ENCODE data around the gene PATJ. TPM values are rescaled to one million over a fixed set of nuclear protein-coding genes. Genes with fewer than 3 reads are reported as not detected.

Gene PATJ
- total RNA-seq, 6 experiments from 2014 or later: 19.0 to 49.0 (median 26.7) TPM

GRCh38 chr1:61807606-61808140 lies 65.4 kb downstream of the PATJ start:
- ATAC-seq: no peak
- no peaks in the 10 kb centered on the region for H3K27me3 ChIP-seq
- 90% methylated on average over 4 of the region's 4 CpGs for WGBS (ENCODE audit: insufficient coverage, low coverage, low lambda C conversion rate, missing lambda C conversion rate)
- H3K4me1 ChIP-seq: no peaks in the 10 kb centered on the region
- no peak overlapping the region for H3K4me3 ChIP-seq
- no peaks in the 10 kb centered on the region for H3K9me3 ChIP-seq
- peaks cover 0 to 32% (median 6%) of the 10 kb centered on the region in 4 donors for H3K36me3 ChIP-seq
- intact Hi-C loops (cut with DNase I): no loop called here
- DNase-seq: no peak
- H3K27ac ChIP-seq: no peak overlapping the region
- TF ChIP-seq CTCF (IDR thresholded peaks at IDR 0.05) (no peak), POLR2A (IDR thresholded peaks at IDR 0.05) (no peak)

GRCh38 chr1:61808321-61808720 lies 66.0 kb downstream of the PATJ start:
- Histone ChIP-seq H3K4me3 (no peak overlapping the region), H3K9me3 (no peaks in the 10 kb centered on the region), H3K27me3 (no peaks in the 10 kb centered on the region), H3K27ac (no peak overlapping the region), H3K4me1 (no peaks in the 10 kb centered on the region), H3K36me3 (peaks cover 0 to 32% (median 6%) of the 10 kb centered on the region in 4 donors)
- intact Hi-C loops (cut with DNase I): no loop called here
- DNase-seq: no peak
- TF ChIP-seq POLR2A (IDR thresholded peaks at IDR 0.05) (no peak), CTCF (IDR thresholded peaks at IDR 0.05) (no peak)
- WGBS (ENCODE audit: insufficient coverage, low coverage, low lambda C conversion rate, missing lambda C conversion rate): 86% methylated on average over 4 of the region's 4 CpGs
- ATAC-seq: no peak

- DNase-seq (no peak), ATAC-seq (no peak)
- peaks cover 0 to 32% (median 6%) of the 10 kb centered on the region in 4 donors for H3K36me3 ChIP-seq
- intact Hi-C loops (cut with DNase I): no loop called here
- H3K4me1 ChIP-seq: no peaks in the 10 kb centered on the region
- no peak overlapping the region for H3K4me3 ChIP-seq
- H3K27ac ChIP-seq: no peak overlapping the region
- TF ChIP-seq CTCF (IDR thresholded peaks at IDR 0.05) (no peak), POLR2A (IDR thresholded peaks at IDR 0.05) (no peak)
- 57% methylated on average over 4 of the region's 4 CpGs for WGBS (ENCODE audit: insufficient coverage, low coverage, low lambda C conversion rate, missing lambda C conversion rate)
- no peaks in the 10 kb centered on the region for H3K27me3 ChIP-seq
- H3K9me3 ChIP-seq: no peaks in the 10 kb centered on the region
Measured at GRCh38 chr1:61808968-61809367, 66.7 kb downstream of the PATJ start.

- ATAC-seq (no peak), DNase-seq (no peak)
- Histone ChIP-seq H3K4me3 (no peak overlapping the region), H3K27me3 (no peaks in the 10 kb centered on the region), H3K9me3 (no peaks in the 10 kb centered on the region), H3K36me3 (peaks cover 0 to 19% (median 2%) of the 10 kb centered on the region in 4 donors), H3K27ac (no peak overlapping the region), H3K4me1 (no peaks in the 10 kb centered on the region)
- TF ChIP-seq POLR2A (IDR thresholded peaks at IDR 0.05) (no peak), CTCF (IDR thresholded peaks at IDR 0.05) (no peak)
- 57% methylated on average over 1 of the region's 1 CpG for WGBS (ENCODE audit: insufficient coverage, low coverage, low lambda C conversion rate, missing lambda C conversion rate)
- intact Hi-C loops (cut with DNase I): no loop called here
Measured at GRCh38 chr1:61812916-61813315, 70.6 kb downstream of the PATJ start.

GRCh38 chr1:61816191-61816590 lies 73.9 kb downstream of the PATJ start:
- 100% methylated on average over 3 of the region's 3 CpGs for WGBS (ENCODE audit: insufficient coverage, low coverage, low lambda C conversion rate, missing lambda C conversion rate)
- intact Hi-C loops (cut with DNase I): no loop called here
- H3K9me3 ChIP-seq: no peaks in the 10 kb centered on the region
- no peaks in the 10 kb centered on the region for H3K27me3 ChIP-seq
- TF ChIP-seq POLR2A (IDR thresholded peaks at IDR 0.05): no peak
- no peak for TF ChIP-seq CTCF (IDR thresholded peaks at IDR 0.05)
- no peaks in the 10 kb centered on the region for H3K4me1 ChIP-seq
- H3K4me3 ChIP-seq: no peak overlapping the region
- DNase-seq: no peak
- no peak for ATAC-seq
- peaks cover 0 to 30% (median 1%) of the 10 kb centered on the region in 4 donors for H3K36me3 ChIP-seq
- H3K27ac ChIP-seq: no peak overlapping the region
